IPS-NIHi7 (cell line): ENCODE data around the gene CHST3.
"Not testable (repeated sequence)": the region's sequence is repeated elsewhere in the genome, so short reads cannot be mapped to it uniquely, and the experiment has no call there.

Experiments used
- DNase-seq: peaks from one replicate; pipeline ENCODE4 v3.0.0; 2012; ENCODE audit warnings: mixed read lengths; ENCODE audit errors: extremely low spot score

Gene CHST3

DNA sequence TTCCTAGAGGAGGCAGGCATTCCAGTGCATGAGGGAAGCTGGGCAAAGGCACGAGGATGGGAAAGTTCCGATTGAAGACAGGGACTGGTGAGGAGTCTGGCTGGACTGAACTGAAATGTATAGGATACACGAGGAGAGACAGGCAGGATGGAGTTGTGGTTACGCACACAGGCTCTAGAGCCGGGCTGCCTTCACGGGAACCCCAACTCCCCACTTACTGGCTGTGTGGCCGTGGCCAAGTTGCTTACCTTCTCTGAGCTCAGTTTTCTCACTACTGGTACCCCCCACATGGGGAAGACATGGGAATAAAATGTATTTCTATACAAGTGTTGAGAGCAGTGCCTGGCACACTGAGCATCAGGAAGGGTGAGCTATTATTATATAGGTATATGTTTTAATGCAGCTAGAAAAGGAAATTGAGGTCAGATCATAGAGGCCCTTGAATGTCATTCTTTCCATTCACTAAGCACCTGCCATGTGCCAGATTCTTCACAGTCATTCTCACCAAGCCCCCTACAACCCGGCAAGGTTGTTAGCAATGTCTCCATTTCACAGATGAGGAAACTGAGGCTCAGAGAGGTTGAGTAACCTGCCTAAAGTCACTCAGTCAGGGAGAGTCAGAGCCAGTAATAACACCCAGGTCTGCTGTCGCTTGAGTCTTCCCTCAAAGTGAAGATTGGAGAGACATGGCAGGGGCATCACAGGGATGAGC, 9.7 kb downstream of the CHST3 start:
- DNase-seq = no peak

DNA sequence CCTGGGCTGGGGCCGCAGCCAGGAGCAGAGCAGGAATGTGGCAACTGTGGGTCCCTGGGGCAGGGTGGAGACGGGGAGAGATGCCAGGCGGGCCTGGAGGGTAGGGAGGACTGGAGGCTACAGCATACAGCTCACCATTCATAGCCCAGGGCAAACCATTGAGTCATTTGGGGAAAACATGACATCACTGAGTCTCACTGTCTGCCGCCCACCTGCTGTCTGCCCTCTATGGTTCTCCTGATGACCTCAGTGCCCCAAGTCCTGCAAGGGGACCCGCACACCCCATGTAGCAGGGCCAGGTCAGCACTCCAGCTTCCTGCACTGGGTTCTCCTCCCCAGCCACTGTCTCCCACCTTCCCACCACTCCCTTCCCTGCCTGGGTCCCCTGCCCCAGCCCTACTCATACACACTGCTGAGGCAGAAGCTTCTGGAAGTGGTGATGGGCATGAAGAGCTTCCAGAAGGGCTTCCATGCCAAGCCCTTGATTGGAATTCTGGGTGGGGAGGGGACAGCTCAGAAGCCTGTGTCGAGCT, 10.4 kb downstream of the CHST3 start:
- DNase-seq = peak; percentile 7

DNA sequence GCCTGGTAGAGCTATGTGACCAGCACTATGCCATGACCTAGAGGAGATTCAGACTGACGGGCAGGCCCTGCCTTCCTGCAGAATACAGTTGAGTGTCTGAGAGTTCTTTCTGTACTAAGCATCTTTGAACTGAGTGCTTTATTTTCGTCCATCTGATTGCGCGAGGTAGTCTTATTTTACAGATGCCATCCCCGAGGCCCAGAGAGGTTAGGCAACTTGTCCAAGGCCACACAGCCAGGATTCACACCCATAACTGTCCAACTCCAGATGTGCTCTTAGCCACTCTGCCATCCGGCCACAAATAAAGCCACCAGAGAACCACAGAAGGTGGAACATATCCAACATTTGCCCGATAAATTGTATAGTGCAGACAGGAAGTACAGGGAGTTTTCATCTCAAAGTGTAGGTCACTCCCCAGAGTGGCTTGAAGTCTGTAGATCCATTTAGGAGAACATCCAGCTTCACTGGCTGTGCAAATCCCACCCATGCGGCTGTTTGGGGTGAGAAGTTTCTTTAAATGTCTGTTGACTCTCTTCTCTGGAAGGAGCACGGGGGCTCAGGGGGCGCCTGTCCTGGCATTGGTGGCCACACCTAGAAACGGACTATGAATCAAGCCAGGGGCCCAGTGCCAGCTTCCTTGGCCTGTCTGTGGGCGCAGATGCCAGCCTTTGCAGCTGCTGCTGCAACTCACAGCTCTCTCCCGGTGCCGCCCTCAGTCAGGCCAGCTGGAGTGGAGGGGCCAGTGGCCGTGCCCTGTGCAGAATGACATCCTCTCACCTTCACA, 11.1 kb downstream of the CHST3 start:
- DNase-seq = no peak

DNA sequence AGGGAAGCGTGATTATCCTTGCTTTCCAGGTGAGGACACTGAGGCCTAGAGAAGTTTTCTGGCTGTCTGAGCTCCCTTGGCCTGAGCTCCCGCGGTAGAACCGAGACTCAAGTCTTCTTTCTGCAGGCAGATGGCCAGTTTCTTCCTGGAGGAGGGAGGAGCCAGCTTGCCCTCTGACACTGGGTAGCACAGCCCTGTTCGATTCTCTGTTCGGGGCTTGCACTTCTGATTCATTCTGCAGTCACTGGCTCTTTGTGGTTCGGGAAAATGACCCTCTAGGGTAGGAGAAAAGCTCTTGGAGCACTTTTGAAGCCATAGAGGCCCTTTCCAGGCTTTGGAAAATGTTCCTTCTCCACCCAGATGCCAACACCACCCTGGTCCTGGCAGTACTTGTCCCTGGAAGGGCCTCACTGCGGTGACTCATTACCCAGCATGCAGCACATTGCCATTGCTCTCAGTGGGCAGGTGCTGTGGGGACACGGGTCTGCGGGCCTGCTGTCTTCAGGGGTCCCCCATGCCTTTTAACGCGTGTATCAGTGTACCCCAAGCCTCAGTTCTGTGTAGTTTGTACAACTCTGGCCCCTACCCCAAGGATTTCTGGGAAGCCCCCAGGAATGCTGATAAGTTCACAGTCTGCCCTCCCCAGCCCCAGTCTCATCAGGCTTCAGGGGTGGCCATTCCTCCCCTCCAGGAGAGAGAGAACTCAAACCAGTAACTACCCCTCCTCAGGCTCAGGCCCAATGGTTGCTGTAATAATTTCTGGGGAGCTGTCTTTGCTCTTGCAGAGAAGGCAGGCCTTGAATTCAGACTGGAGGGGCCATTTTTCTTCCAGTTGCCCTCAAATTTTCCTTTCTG, 11.9 kb downstream of the CHST3 start:
- peak; percentile 12 for DNase-seq

DNA sequence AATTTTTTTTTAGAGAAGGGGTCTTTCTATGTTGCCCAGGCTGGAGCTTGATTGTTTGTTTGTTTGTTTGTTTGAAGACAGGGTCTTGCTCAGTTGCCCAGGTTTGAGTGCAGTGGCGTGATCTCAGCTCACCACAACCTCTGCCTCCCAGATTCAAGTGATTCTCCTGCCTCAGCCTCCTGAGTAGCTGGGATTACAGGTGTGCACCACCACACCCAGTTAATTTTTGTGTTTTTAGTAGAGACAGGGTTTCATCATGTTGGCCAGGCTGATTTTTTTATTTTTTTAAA, 13.4 kb downstream of the CHST3 start:
- not testable (repeated sequence) for DNase-seq

DNA sequence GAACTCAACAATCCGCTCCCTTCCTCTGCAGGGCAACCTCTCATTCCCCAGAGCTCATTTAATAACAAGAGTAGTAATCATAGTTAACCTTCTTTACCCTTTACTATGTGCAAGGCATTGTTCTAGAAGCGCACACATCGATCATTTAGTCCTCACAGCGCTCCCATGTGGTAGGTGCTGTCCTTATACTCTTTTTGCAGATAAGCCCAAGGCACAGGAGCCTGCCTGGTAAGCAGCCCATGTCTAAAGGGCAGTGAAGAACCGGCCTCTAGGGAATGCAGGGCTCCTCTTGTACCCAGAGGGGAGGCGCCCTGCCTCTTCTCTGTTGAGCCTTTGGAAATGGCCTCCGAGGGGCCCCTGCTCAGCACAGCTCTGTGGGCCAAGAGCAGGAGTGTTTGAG, 14.3 kb downstream of the CHST3 start:
- DNase-seq = peak; percentile 61

DNA sequence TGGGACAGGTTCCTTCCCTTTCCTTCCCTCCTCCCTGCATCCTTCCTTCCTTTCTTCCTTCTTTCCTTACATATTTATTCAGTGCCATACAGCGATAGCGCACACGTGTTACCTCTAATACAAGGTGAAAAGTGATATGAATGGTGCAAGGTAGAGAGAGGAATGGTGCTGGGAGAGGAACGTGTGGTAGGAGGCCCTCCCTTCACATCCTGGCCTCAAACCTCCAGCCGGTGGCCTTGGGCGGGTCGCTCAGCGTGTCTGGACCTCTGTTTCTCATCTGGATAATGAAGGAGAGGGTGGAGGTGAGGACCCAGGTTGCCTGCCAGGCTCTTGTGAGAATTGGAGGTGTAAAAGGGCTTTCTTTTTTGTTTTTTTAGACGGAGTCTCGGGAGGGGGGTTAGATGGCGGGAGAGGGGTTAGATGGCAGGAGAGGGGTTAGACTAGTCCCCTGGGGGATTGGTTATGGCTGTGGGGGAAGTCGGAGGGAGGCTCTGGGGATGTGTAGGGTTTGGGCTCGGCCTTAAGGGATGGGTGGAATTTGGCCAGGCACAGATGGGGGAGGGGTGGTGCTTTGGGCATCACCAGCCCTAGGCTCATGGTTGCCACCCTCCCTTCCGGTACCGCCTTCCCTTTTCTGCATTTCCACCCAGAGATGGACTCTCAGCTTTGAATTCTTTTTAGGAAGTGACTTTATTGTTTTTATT, 14.9 kb downstream of the CHST3 start:
- peak; percentile 7 for DNase-seq

DNA sequence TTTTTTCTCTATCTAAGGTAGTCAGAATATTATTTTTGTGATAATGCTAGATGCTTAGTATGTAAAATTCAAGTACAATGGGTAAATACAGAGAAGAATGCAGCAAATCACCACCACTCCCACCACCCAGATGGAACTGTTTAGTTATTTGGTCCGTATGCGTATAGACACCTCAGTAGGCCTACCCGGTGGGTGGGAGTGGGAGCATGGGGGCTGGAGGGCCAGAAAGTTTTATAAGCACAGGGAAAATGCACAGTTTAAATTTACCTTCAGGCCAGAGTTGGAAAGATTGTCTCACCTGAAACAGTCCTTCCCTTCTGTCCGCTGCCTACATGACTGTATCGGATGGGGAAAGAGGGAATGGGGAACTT, 15.5 kb downstream of the CHST3 start:
- peak; percentile 7 for DNase-seq

DNA sequence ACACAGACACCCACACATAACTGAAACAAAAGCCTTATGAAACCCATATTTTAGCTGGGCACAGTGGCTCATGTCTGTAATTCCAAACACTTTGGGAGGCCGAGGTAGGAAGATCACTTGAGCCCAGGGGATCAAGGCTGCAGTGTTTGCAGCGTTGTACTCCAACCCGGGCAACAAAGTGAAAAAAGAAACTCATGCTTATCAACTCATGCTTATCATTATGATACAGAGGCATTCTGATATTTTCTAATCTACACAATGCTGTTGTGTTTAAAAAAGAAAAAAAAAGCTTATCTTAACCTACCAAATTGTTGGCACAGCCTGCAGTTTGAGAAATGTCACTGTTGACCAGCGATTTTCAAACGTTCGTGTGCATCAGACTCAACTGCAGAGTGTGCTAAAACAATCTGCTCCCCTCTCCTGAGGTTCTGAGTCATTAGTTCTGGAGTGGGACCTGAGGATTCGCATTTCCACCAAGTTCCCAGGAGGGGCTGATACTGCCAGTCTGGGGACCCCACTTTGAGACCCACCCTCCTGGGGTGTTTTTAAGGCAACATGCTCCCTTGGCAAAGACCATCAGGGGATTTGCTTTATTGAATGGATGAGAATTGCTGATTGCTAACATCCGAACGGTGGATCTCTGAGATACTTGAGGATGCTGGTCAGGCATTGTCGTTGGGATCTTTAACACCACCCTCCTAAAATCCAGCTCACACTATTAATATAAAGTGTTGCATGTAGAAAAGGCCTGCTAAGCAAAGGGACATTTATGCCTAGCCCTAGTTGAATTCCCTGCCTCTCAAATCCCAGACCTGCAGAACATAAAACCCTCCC, 16.2 kb downstream of the CHST3 start:
- no peak for DNase-seq

DNA sequence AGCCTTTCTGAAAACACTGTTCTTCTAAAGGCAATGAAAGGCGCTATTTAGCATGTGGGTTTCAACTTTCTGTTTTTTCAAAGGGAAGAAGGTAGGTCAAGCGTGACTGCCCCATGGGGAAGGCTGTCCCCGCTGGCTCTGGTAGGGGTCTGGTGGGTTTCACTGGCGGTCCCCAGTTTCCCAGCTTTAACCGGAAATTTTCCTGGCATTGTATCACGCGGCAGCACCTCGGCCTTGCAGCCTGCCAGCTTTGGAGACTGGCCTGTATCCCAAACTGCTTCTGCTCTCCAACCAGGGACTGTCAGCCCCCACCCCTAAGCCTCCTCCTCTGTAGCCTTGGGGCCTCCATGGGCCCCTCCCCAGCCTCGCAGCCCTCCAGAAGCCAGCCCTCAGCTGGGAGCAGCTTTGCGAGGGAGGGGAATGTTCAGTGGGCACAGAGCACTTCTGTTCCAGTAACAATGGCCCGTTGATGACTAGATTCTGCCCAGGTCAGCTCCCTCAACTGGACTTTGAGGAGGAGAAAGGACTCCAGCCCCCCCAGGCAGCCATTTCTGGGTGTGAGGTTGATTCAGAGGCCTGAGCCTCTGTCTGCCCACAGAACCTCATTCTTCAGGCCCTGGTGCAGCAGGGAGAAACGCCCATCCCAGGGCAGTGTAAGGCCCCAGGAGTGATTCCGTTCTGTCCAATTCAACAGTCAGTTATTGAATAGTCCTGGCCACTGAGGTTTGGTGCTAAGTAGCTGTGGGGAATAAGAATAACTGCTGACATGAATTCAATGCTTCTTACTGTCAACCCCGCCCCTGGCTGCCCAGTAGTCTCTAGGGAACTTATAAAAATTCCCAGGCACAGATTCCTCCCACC, 17.1 kb downstream of the CHST3 start:
- DNase-seq = no peak

DNA sequence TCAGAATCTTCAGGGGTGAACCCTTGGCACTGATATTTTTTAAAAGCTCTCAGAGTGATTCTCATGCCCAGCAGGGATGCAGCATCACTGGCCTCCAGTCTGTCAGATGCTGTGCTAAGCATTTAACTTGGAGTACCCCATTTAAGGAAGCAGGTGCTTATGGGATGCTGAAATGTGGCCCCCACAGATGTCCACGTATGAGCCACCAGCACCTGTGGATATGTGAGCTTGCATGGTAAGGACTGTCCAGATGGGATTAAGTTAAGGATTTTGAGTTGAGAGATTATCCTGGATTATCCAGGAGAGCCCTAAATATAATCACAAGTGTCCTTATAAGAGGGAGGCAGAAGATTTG, 17.7 kb downstream of the CHST3 start:
- DNase-seq = no peak

DNA sequence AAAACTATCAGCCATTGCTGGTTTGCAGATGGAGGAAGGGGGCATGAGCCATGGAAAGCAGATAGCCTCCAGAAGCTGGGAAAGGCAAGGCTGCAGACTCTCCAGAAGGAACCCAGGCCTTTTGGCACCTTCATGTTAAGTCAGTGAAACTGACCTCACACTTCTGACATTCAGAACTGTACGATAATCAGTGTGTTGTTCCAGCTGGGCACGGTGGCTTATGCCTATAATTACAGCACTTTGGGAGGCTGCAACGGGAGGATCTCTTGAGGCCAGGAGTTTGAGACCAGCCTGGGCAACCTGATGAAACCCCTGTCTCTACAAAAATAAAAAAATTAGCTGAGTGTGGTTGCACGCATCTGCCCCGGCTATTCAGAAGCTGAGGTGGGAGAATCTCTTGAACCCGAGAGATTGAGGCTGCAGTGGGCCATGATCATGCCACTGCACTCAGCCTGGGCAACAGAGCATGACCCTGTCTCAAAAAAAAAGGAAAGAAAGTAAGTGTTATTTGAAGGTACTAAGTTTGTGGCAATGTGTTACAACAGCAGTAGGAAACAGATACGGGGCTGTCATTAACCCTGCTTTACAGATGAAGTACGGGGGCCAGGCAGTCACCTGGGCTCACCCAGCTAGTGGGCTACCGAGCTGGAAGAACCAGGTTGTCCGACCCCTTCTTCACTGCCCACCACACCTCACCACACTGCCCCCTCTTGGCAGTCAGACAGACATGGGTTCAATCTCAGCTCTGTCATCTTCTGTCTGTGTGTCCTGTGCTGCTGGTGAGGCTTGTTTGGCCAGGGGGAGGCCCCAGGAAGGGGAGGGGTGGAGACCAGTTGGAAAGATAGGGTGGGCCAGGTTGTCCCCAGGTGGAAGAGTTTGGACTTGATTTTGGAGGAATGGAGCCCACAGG, 18.3 kb downstream of the CHST3 start:
- no peak for DNase-seq

DNA sequence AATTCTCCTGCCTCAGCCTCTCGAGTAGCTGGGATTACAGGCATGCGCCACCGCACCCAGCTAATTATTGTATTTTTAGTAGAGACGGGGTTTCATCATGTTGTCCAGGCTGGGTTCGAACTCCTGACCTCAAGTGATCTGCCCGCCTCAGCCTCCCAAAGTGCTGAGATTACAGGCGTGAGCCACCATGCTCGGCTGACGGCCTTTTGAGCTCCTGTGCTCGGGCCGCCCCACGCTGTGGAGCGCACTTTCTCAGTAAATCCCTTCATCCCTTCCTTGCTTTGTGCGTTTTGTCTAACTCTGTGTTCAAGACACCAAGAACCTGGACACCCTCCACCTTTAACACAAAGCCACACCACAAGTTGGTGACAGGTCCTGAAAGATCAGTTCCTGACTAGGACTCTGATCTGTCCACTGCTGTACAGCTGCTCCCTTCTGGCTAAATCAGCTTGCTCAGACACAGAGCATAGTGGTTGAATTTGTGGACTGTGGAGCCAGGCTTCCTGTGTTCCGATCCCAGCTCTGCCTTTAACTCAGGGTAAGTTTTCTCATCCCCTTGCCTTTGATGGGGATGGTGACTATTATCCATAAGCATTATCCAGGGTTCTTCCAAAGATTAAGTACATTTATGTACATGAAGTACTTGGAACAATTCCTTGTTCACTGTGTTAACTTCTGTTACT, 20.1 kb downstream of the CHST3 start:
- DNase-seq = no peak

DNA sequence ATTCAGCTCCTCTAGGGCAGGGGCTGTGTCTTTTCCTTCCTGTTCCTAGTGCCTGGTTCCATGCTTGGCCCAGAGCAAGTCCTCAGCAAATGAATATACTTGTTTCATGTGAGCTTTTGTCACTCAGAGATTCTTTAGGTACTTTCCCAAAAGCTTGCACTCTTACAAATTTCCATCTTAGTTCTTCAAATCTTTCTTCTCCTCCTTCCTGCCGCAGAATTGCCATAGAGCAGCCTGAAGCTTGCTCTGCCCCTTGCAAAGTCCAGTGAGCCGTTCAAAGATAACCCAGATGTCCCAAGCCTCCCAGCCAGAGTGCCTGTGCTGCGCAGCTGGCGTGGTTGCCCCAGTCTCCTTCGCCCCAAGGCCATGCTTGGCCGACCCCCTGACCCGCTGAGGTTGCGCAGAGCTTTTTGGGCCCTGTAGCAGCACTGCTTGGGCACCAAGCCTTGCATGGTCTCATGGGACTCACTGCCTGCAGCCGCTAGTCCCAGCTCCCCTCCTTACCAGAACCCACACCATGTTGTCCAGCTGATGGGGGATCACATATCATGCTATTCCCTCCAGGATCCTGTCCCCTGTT, 20.7 kb downstream of the CHST3 start:
- DNase-seq = no peak

DNA sequence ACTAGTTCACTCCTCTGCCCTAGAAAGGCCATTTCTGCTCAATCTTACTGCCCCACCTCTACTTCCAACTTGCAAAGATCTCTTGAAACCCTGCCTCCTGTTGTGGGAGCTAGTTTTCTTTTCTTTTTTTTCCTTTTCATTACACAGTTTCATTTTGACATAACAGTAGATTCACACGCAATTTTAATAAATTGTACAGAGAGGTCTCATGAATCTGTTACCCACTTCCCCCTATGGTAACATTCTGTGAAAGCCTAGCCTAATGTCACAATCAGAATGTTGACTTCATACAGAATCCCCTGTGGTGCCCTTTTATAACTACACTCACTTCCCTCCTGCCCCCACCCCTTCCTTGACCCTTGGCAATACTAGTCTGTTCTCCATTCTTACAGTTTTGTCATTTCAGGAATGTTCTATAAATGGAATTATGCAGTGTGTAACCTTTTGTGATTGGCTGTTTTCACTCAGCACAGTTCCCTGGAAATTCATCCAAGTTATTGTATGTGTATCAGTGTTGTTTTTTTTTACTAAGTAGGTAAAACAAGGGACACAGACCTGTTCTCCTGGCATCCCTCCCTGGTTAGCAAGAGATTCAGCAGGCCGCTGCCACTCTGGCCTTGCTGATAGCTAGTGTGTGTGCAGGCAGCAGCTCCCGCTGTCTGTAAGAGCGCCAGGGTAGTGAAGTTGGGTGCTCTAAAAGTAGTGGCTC, 21.5 kb downstream of the CHST3 start:
- no peak for DNase-seq

DNA sequence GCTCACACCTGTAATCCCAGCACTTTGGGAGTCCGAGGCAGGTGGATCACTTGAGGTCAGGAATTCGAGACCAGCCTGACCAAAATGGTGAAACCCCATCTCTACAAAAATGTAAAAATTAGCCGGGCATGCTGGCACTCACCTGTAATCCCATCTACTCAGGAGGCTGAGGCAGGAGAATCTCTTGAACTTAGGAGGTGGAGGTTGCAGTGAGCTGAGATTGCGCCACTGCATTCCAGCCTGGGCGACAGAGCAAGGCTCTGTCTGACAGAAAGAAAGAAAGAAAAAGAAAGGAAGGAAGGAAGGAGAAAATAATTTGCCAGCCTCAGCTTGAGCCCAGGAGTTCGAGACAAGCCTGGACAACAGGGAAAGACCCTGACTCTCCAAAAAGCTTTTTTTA, 24.7 kb downstream of the CHST3 start:
- not testable (repeated sequence) for DNase-seq
